Parathyroid adenoma (tissue), 2 donors: ENCODE results near the gene LLPH.

Source experiments
- H2AFZ ChIP-seq: fragments of 300-600 bp; sonication (generic); one replicate; pipeline ENCODE4 v1.7.0; 2017; ENCODE audit warnings: antibody characterized with exemption, mild to moderate bottlenecking
- H3K27ac ChIP-seq: fragments of 300-600 bp; sonication (generic); one replicate; pipeline ENCODE4 v1.7.0; 2017
- H3K27me3 ChIP-seq: fragments of 300-600 bp; sonication (generic); one replicate; pipeline ENCODE4 v1.7.0; 2017; ENCODE audit warnings: low read length; ENCODE audit not compliant: control insufficient read depth, insufficient read depth
- H3K36me3 ChIP-seq: fragments of 300-600 bp; sonication (generic); one replicate; pipeline ENCODE4 v1.7.0; 2017; ENCODE audit warnings: low read length; ENCODE audit not compliant: control insufficient read depth, insufficient read depth
- H3K4me1 ChIP-seq: fragments of 300-600 bp; sonication (generic); one replicate; pipeline ENCODE4 v1.7.0; 2017; ENCODE audit warnings: control low read depth
- H3K4me2 ChIP-seq: fragments of 300-600 bp; sonication (generic); one replicate; pipeline ENCODE4 v1.7.0; 2017; ENCODE audit warnings: low read length
- H3K4me3 ChIP-seq: fragments of 300-600 bp; sonication (generic); one replicate; pipeline ENCODE4 v1.7.0; 2017; ENCODE audit warnings: low read depth, low read length
- H3K79me2 ChIP-seq: fragments of 300-600 bp; sonication (generic); one replicate; pipeline ENCODE4 v1.7.0; 2017; ENCODE audit warnings: control low read depth
- H3K9ac ChIP-seq: fragments of 300-600 bp; sonication (generic); one replicate; pipeline ENCODE4 v1.7.0; 2017; ENCODE audit warnings: mild to moderate bottlenecking
- H3K9me3 ChIP-seq: fragments of 300-600 bp; sonication (generic); one replicate; pipeline ENCODE4 v1.7.0; 2017; ENCODE audit warnings: low read length; ENCODE audit not compliant: control insufficient read depth
- TF ChIP-seq, protein P1 (sequence below): fragments of 300-600 bp; sonication (generic); IDR thresholded peaks from one replicate; pipeline ENCODE4 v1.7.0; 2017; ENCODE audit warnings: antibody characterized with exemption, mild to moderate bottlenecking
- donor health status: primary hyperparathyroidism.

Gene LLPH

DNA sequence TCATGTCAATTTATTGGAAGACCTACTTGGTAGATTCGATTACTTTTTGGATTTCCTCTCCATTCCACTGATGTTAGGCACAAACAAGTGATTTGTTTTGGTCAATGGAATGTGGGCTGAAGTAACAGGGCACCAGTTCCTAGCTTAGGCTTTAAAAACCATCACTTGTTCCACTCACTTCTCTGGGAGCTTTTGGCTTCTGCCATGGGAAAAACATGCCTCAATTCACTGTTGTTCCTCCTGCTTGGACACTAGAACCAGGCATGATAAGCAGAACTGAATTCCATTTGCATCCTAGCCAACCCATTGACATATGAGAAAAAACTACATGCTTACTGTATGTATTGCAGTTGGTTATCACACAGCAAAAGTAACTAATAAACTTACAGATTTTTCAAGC is 47.8 kb downstream of the LLPH start:
- no peaks in the 10 kb centered on the region for H3K9me3 ChIP-seq
- H3K4me2 ChIP-seq, result no peak overlapping the region
- no peaks in the 10 kb centered on the region for H3K79me2 ChIP-seq
- H3K4me3 ChIP-seq, result no peak overlapping the region
- TF ChIP-seq, protein P1, sequence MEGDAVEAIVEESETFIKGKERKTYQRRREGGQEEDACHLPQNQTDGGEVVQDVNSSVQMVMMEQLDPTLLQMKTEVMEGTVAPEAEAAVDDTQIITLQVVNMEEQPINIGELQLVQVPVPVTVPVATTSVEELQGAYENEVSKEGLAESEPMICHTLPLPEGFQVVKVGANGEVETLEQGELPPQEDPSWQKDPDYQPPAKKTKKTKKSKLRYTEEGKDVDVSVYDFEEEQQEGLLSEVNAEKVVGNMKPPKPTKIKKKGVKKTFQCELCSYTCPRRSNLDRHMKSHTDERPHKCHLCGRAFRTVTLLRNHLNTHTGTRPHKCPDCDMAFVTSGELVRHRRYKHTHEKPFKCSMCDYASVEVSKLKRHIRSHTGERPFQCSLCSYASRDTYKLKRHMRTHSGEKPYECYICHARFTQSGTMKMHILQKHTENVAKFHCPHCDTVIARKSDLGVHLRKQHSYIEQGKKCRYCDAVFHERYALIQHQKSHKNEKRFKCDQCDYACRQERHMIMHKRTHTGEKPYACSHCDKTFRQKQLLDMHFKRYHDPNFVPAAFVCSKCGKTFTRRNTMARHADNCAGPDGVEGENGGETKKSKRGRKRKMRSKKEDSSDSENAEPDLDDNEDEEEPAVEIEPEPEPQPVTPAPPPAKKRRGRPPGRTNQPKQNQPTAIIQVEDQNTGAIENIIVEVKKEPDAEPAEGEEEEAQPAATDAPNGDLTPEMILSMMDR, result no peak
- H3K4me1 ChIP-seq, result no peaks in the 10 kb centered on the region
- no peak overlapping the region for H2AFZ ChIP-seq
- H3K9ac ChIP-seq, result no peak overlapping the region
- no peaks in the 10 kb centered on the region for H3K27me3 ChIP-seq
- no peak overlapping the region for H3K27ac ChIP-seq
- no peaks in the 10 kb centered on the region for H3K36me3 ChIP-seq

GRCh38 chr12:66080791-66081190 is 49.8 kb downstream of the LLPH start:
- no peaks in the 10 kb centered on the region for H3K4me1 ChIP-seq
- TF ChIP-seq, protein P1, result no peak
- no peaks in the 10 kb centered on the region for H3K79me2 ChIP-seq
- H3K27ac ChIP-seq, result no peak overlapping the region
- no peak overlapping the region for H3K9ac ChIP-seq
- H3K27me3 ChIP-seq, result no peaks in the 10 kb centered on the region
- no peak overlapping the region for H3K4me3 ChIP-seq
- no peak overlapping the region for H2AFZ ChIP-seq
- no peak overlapping the region for H3K4me2 ChIP-seq
- H3K36me3 ChIP-seq, result no peaks in the 10 kb centered on the region
- H3K9me3 ChIP-seq, result no peaks in the 10 kb centered on the region

DNA sequence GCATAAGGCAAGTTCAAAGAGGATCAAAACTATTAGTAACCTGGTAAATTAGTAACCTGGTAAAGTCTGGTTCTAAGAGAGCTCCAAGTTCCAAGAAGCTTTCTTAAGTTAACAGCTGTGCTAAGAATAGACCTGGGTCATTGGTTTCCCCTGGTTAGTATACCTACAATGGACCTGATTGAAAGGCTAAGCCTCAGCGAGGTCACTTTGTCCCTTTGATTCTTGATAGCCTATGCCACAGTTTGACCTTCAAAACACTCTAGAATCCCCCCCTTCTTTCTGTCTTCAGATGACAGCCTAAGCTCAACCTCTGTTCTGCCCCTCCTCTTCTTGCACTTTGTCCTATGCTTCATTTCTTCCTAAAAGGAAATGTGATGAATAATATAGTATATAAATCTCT is 53.0 kb downstream of the LLPH start:
- Histone ChIP-seq H3K4me1 (no peaks in the 10 kb centered on the region), H3K4me3 (no peak overlapping the region), H3K36me3 (no peaks in the 10 kb centered on the region), H3K27ac (no peak overlapping the region), H3K9me3 (no peaks in the 10 kb centered on the region), H3K79me2 (no peaks in the 10 kb centered on the region), H3K27me3 (no peaks in the 10 kb centered on the region), H3K4me2 (no peak overlapping the region), H3K9ac (no peak overlapping the region), H2AFZ (no peak overlapping the region)
- TF ChIP-seq, protein P1, result no peak

GRCh38 chr12:66074561-66074960 is 56.0 kb downstream of the LLPH start:
- H3K9ac ChIP-seq, result no peak overlapping the region
- no peaks in the 10 kb centered on the region for H3K27me3 ChIP-seq
- no peaks in the 10 kb centered on the region for H3K79me2 ChIP-seq
- no peak overlapping the region for H3K4me3 ChIP-seq
- H3K4me2 ChIP-seq, result no peak overlapping the region
- no peaks in the 10 kb centered on the region for H3K36me3 ChIP-seq
- H3K9me3 ChIP-seq, result no peaks in the 10 kb centered on the region
- TF ChIP-seq, protein P1, result no peak
- no peak overlapping the region for H3K27ac ChIP-seq
- peaks cover 7% of the 10 kb centered on the region for H3K4me1 ChIP-seq
- H2AFZ ChIP-seq, result no peak overlapping the region

DNA sequence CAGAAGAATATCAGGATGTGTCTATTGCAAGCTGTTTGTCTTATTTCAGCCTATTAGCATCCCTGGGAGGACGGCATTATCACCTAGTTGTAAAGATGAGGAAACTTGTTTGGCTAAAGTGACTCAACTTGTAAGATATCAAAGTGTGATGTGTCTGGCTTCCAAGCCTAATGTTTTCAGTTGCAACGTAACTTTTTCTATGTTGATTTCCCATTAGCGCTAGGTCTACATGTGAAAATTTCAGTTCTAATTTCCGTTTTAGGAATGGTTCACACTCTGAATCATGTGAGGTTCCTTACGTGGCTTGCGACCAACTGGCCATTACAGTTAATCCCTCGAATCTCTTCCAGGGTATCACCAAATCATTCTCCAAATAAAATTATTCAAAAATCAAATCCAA is 58.0 kb downstream of the LLPH start:
- H2AFZ ChIP-seq, result no peak overlapping the region
- no peaks in the 10 kb centered on the region for H3K27me3 ChIP-seq
- TF ChIP-seq, protein P1, result no peak
- H3K9ac ChIP-seq, result no peak overlapping the region
- no peak overlapping the region for H3K4me2 ChIP-seq
- peaks cover 7% of the 10 kb centered on the region for H3K4me1 ChIP-seq
- H3K36me3 ChIP-seq, result no peaks in the 10 kb centered on the region
- H3K79me2 ChIP-seq, result no peaks in the 10 kb centered on the region
- no peaks in the 10 kb centered on the region for H3K9me3 ChIP-seq
- no peak overlapping the region for H3K4me3 ChIP-seq
- H3K27ac ChIP-seq, result no peak overlapping the region
